Tibial nerve (tissue), 4 donors: Measurements from ENCODE around the gene TYMS. TPM values are rescaled to one million over a fixed set of nuclear protein-coding genes. Genes with fewer than 3 reads are reported as not detected.
A peak's percentile ranks its signal among the peaks of the same experiment; 100 is the strongest.

Source experiments
- DNase-seq, 2 donors: peaks; one replicate each; pipeline ENCODE4 v3.0.0-alpha.2; 2019; ENCODE audit warnings: low spot score in 2 of 2
- H3K27ac ChIP-seq, 4 donors: fragments of 200-600 bp; sonication (generic) in 3 of 4; one replicate each; pipeline ENCODE4 v1.5.1; 2017 to 2019; ENCODE audit warnings: mild to moderate bottlenecking in 1 of 4
- H3K27me3 ChIP-seq, 2 donors: fragments of 200-600 bp; sonication (generic) in 1 of 2; one replicate each; pipeline versions ENCODE4 v1.5.1 to v1.6.0; 2017 to 2019
- H3K36me3 ChIP-seq, 3 donors: fragments of 200-600 bp; sonication (generic); one replicate each; pipeline ENCODE4 v1.5.1; 2018 to 2019
- H3K4me1 ChIP-seq, 4 donors: fragments of 200-600 bp; sonication (generic) in 3 of 4; one replicate each; pipeline ENCODE4 v1.5.1; 2017 to 2019
- H3K4me3 ChIP-seq, 4 donors: fragments of 200-600 bp; sonication (generic) in 3 of 4; one replicate each; pipeline ENCODE4 v1.5.1; 2017 to 2019; ENCODE audit warnings: mild to moderate bottlenecking in 1 of 4, moderate library complexity in 1 of 4
- H3K9me3 ChIP-seq, 4 donors: fragments of 200-600 bp; sonication (generic) in 3 of 4; one replicate each; pipeline ENCODE4 v1.5.1; 2017 to 2019
- EP300 ChIP-seq, 2 donors: sonication (generic); formaldehyde crosslinking; IDR thresholded peaks; one replicate each; pipeline ENCODE4 v1.6.1; 2017; ENCODE audit warnings: antibody characterized with exemption in 2 of 2, mild to moderate bottlenecking in 1 of 2
- POLR2A ChIP-seq, 2 donors: fragments of 450-650 bp; IDR thresholded peaks; one replicate each; pipeline ENCODE4 v1.6.1; 2017; ENCODE audit warnings: antibody characterized with exemption in 2 of 2, mild to moderate bottlenecking in 2 of 2, moderate library complexity in 2 of 2
- WGBS, 2 donors: methylation state at CpG; one replicate each; pipeline ENCODE4 v1.1.5; 2018; 5-methylcytosine and 5-hydroxymethylcytosine counted together
- total RNA-seq, 4 donors: library from RNA; depleted of rRNA; stranded (reverse); fragments of >200 nt; gene quantifications; one replicate each; pipeline ENCODE4 v1.1.0, GENCODE V29; 2016
- TF ChIP-seq, protein P1 (sequence below), 5 experiments: fragments of 200-600 bp in 3 of 5; fragments of 450-650 bp in 2 of 5; sonication (generic) in 3 of 5; IDR thresholded peaks; one replicate each; pipeline ENCODE4 v1.5.1; 2016 to 2019; ENCODE audit warnings: antibody characterized with exemption in 5 of 5, mild to moderate bottlenecking in 3 of 5, moderate library complexity in 2 of 5

Gene TYMS
- total RNA-seq, result 1 to 10 TPM in 1 of 4 donors, under 1 TPM in 2, not detected in 1; 0.84 to 4.2 (median 0.90) TPM

DNA sequence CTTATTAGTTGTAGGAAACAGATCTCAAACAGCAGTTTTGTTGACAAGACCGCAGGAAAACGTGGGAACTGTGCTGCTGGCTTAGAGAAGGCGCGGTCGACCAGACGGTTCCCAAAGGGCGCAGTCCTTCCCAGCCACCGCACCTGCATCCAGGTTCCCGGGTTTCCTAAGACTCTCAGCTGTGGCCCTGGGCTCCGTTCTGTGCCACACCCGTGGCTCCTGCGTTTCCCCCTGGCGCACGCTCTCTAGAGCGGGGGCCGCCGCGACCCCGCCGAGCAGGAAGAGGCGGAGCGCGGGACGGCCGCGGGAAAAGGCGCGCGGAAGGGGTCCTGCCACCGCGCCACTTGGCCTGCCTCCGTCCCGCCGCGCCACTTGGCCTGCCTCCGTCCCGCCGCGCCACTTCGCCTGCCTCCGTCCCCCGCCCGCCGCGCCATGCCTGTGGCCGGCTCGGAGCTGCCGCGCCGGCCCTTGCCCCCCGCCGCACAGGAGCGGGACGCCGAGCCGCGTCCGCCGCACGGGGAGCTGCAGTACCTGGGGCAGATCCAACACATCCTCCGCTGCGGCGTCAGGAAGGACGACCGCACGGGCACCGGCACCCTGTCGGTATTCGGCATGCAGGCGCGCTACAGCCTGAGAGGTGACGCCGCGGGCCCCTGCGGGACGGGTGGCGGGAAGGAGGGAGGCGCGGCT is at the start of gene TYMS:
TYMS (plus strand) TSS at position 343 of the 690 bp plus-strand sequence; CDS start at position 433, 90 bp downstream.
- peaks cover 0 to 48% of the 10 kb centered on the region in 2 donors for H3K27me3 ChIP-seq
- H3K36me3 ChIP-seq, result no peaks in the 10 kb centered on the region
- H3K9me3 ChIP-seq, result peaks cover 0 to 4% (median 0%) of the 10 kb centered on the region in 4 donors
- WGBS, 2 donors, result 0% methylated on average over 10 to 29 of the region's 79 CpGs
- DNase-seq, result no peak
- H3K4me1 ChIP-seq, result peaks cover 0 to 19% (median 3%) of the 10 kb centered on the region in 4 donors
- peak within 1 kb of the TSS; percentile 43 to 64 (median 61) for H3K4me3 ChIP-seq
- TF ChIP-seq, protein P1, sequence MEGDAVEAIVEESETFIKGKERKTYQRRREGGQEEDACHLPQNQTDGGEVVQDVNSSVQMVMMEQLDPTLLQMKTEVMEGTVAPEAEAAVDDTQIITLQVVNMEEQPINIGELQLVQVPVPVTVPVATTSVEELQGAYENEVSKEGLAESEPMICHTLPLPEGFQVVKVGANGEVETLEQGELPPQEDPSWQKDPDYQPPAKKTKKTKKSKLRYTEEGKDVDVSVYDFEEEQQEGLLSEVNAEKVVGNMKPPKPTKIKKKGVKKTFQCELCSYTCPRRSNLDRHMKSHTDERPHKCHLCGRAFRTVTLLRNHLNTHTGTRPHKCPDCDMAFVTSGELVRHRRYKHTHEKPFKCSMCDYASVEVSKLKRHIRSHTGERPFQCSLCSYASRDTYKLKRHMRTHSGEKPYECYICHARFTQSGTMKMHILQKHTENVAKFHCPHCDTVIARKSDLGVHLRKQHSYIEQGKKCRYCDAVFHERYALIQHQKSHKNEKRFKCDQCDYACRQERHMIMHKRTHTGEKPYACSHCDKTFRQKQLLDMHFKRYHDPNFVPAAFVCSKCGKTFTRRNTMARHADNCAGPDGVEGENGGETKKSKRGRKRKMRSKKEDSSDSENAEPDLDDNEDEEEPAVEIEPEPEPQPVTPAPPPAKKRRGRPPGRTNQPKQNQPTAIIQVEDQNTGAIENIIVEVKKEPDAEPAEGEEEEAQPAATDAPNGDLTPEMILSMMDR (IDR thresholded peaks at IDR 0.05), result no peak
- no peak for TF ChIP-seq EP300 (IDR thresholded peaks at IDR 0.05)
- TF ChIP-seq POLR2A (IDR thresholded peaks at IDR 0.05), result no peak
- peak within 1 kb of the TSS in 1 of 4 donors; percentile 50 for H3K27ac ChIP-seq

DNA sequence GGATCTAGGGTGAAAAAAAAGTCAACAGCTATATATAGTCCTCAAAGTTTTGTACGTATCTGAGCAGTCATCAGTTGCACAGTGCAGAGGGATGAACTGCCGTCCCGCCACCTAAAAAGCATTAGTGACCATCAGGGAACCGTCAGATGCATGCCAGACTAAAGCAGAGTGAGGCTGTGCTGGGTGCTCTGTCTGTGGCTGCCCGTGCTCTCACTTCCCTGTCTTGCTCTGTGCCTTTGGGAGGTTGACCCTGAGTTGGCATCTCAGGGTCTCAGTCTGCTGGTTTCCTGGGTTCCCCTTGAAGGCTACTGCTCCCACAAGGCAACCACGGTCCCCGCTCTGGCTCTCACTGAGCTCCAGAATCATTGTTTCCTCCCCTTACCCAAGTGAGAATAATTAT is 49.5 kb upstream of the TYMS start:
- TF ChIP-seq EP300 (IDR thresholded peaks at IDR 0.05), result no peak
- TF ChIP-seq POLR2A (IDR thresholded peaks at IDR 0.05), result no peak
- TF ChIP-seq, protein P1 (IDR thresholded peaks at IDR 0.05), result no peak
- Histone ChIP-seq H3K36me3 (no peaks in the 10 kb centered on the region), H3K4me3 (no peak overlapping the region), H3K27me3 (no peaks in the 10 kb centered on the region), H3K27ac (no peak overlapping the region), H3K4me1 (no peaks in the 10 kb centered on the region), H3K9me3 (no peaks in the 10 kb centered on the region)
- DNase-seq, result no peak
- WGBS, 2 donors, result 70 to 93% methylated on average over 7 of the region's 7 CpGs

DNA sequence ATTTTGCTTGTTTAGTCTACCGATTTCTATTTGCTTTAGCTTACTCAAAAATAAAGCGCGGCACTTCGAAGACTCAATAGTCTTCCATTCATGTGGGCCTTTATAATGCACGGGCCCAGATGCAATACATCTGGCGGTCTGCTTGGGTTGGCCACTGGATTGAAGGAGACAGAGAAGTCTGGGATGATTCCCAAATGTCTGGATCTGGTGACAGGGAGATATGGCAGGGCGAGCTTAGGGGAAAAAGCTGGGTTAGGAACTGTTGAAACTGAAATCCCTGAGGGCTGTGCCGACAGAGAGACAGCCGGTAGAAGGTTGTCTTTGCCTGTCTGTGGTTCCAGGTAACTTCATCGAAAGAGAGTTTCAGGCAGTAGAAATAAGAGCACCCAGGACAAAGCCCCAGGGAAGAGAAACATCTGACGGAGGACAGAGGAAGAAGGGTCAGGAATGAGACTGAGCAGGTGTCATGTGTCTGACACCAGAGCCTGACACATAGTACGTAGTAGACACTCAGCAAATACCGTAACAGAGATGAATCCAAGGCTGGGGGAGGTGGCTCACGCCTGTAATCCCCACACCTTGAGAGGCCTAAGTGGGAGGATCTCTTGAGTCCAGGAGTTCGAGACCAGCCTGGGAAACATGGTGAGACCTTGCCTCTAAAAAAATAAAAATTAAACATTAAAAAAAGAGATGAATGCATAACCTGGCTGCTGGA is 47.1 kb upstream of the TYMS start:
- no peaks in the 10 kb centered on the region for H3K27me3 ChIP-seq
- H3K9me3 ChIP-seq, result no peaks in the 10 kb centered on the region
- no peaks in the 10 kb centered on the region for H3K36me3 ChIP-seq
- no peak overlapping the region for H3K27ac ChIP-seq
- no peak for DNase-seq
- H3K4me1 ChIP-seq, result peaks cover 0 to under 1% (median 0%) of the 10 kb centered on the region in 4 donors
- H3K4me3 ChIP-seq, result no peak overlapping the region
- WGBS, 2 donors, result 84 to 86% methylated on average over 15 of the region's 15 CpGs
- TF ChIP-seq EP300 (IDR thresholded peaks at IDR 0.05) (no peak), POLR2A (IDR thresholded peaks at IDR 0.05) (no peak)
- TF ChIP-seq, protein P1 (IDR thresholded peaks at IDR 0.05), result no peak

DNA sequence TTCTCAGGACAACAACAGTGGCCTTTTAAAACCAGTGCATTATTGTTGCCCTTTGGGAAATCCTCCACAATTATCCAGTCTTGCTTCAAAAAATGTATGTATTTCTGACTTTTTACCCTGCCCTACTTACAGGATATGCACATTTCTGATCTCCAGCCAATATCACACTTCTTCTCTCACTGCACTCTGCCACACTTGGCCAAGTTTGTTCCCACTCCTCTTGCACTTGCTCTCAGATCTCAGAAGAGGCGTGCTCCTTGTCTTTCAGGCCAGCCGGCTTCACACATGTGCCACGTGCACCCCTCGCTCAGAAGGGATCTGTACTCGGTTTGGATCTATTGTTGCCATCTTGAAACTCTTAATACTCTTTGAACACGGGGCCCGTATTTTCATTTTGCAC is 45.3 kb upstream of the TYMS start:
- Histone ChIP-seq H3K4me1 (peaks cover 0 to 7% (median 0%) of the 10 kb centered on the region in 4 donors), H3K27ac (no peak overlapping the region), H3K9me3 (no peaks in the 10 kb centered on the region), H3K36me3 (no peaks in the 10 kb centered on the region), H3K4me3 (no peak overlapping the region), H3K27me3 (no peaks in the 10 kb centered on the region)
- 79 to 88% methylated on average over 7 of the region's 7 CpGs for WGBS, 2 donors
- TF ChIP-seq POLR2A (IDR thresholded peaks at IDR 0.05) (no peak), EP300 (IDR thresholded peaks at IDR 0.05) (no peak)
- TF ChIP-seq, protein P1 (IDR thresholded peaks at IDR 0.05), result no peak
- no peak for DNase-seq

DNA sequence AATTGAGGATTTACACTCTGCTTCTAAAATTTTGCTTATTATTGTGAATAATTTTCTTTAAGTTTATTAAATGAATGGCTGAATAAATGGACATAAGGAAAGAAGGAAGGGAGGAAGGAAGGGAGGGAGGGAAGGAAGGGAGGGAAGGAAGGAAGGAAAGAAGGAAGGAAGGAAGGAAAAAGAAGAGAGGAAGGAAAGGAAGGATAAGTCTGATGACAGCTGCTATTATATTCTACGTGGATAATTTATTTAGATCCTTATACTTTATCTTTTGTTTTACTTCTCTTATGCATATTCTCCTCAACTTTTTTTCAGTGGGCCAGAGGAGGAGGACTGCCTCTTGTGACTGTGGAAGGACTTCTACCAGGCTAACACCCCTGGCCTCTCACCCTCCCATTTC is 43.3 kb upstream of the TYMS start:
- H3K9me3 ChIP-seq, result no peaks in the 10 kb centered on the region
- no peak for TF ChIP-seq POLR2A (IDR thresholded peaks at IDR 0.05)
- no peak for TF ChIP-seq EP300 (IDR thresholded peaks at IDR 0.05)
- TF ChIP-seq, protein P1 (IDR thresholded peaks at IDR 0.05), result no peak
- H3K27me3 ChIP-seq, result no peaks in the 10 kb centered on the region
- H3K4me3 ChIP-seq, result no peak overlapping the region
- peak overlapping the region in 1 of 4 donors; percentile 16 for H3K27ac ChIP-seq
- DNase-seq, result no peak
- peaks cover 0 to 7% (median 0%) of the 10 kb centered on the region in 4 donors for H3K4me1 ChIP-seq
- WGBS, 2 donors, result 64 to 67% methylated on average over 1 of the region's 1 CpG
- no peaks in the 10 kb centered on the region for H3K36me3 ChIP-seq
